Activated CD4-positive, alpha-beta T cell treated with anti-CD3 and anti-CD28 coated beads, Interleukin-2, amount 50 U/mL, for 48 hours (primary cell): Measurements from ENCODE around the gene PLEKHH1.
"Not testable (repeated sequence)": the region's sequence is repeated elsewhere in the genome, so short reads cannot be mapped to it uniquely, and the experiment has no call there.

Source experiments
- DNase-seq, 2 experiments: peaks; one replicate each; pipeline ENCODE4 v3.0.0-alpha.2; 2020

The PLEKHH1 gene

GRCh38 chr14:67589204-67589770, 56.2 kb downstream of the PLEKHH1 start:
- DNase-seq: no peak

GRCh38 chr14:67593650-67594049, 60.6 kb downstream of the PLEKHH1 start:
- not testable (repeated sequence) for DNase-seq

DNA sequence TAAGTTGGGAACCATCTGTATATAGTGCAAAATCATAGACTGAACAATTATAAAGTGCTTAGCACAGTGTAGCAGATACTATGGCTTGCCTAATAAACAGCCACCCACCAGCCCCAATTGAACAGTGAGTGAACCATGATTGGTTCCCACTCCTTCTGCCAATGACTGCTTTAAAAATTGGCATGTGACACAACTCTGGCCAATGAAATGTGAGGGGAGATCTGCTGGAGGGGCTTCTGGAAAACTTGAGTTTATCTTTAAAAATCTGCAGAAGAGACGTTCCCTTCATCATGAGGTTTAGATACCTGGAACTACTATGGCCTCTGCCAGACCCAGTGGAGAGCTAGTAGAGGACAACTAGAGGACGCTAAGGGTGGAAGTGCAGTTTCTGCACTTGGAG, 62.3 kb downstream of the PLEKHH1 start:
- no peak for DNase-seq

- peak; percentile 96 for DNase-seq
Observed at GRCh38 chr14:67599698-67600561, 66.8 kb downstream of the PLEKHH1 start, which contains the start of gene PIGH. Gene PIGH (minus strand): TSS chr14:67600268. CDS start chr14:67600203, 65 bp downstream.

GRCh38 chr14:67600562-67600974, 67.5 kb downstream of the PLEKHH1 start:
- DNase-seq: not testable (repeated sequence)

DNA sequence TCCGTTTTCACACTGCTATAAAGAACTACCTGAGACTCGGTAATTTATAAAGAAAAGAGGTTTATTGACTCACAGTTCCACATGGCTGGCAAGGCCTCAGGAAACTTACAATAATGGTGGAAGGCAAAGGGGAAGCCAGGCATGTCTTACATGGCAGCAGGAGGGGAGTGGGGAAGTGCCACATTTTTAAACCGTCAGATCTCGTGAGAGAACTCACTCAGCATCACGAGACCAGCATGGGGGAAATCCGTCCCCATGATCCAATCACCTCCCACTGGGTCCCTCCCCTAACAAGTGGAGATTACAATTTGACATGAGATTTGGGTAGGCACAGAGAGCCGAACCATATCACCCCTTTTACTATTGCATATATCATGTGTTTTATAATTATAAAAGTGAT, 69.0 kb downstream of the PLEKHH1 start:
- no peak for DNase-seq

DNA sequence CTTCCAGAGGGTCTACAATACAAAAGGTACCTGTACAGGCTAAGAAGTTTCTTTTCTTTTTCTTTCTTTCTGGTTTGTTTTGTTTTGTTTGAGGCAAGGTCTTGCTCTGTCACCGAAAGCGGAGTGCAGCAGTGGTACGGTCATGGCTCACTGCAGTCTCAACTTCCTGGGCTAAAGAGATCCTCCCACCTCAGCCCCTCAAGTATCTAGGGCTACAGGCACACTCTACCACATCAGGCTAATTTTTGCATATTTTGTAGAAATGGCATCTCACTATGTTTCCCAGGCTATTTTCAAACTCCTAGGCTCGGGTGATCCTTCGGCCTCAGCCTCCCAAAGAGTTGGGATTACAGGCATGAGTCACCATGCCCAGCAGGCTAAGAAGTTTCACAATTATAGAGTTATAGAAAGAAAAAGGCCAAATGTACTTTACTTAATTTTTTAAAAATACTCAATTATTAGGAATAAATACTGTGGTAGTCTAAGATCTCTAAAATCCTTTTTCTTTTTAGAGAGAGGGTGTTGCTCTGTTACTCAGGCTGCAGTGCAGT, 70.0 kb downstream of the PLEKHH1 start:
- no peak for DNase-seq

DNA sequence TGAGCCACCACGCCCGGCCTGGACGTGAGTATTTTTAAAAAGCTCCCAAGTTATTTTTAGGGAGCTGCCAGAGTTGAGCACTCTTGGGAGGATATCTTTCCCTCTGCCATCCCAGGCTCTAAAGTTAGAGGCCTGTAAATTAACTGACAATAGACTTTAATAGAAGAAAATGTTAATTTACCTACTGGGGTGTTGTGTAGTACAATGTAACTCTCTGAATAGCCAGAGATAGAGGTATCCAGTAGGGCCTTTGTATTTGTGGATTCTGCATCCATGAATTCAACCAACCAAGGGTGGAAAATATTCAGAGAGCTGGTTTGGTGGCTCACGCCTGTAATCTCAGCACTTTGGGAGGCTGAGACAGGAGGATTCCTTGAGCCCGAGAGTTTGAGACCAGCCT, 74.6 kb downstream of the PLEKHH1 start:
- DNase-seq: no peak

DNA sequence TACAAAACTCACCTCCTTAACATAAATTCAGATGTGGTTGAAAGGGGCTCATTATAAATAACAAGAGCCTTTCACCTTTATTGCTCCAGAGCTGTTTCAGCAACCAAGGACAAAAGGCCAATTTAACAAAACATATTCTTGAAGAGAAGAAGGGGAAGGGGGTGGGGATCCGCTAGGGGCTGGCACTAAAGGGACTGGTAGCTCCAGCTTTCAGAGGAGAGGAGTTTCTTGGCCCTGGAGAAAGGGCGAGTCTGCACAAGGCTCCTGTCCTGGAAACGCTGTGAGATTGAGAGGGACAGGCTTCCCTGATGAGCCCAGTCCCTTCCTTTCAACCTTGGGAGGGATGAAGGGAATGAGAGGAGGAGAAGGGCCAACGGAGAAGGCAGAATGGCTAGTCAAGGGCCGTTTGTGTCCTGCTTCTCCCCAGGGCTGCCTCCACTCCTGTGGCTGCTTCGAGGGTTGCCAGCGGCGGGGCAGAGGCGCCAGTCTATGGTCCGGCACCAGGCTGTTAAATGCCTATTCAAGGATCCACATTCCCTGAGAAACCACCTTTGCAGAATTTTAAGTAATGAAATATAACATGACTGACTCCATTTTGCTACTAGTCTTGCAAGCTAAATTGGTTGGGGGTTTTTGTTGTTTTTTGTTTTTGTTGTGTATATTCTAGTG, 76.7 kb downstream of the PLEKHH1 start:
- no peak for DNase-seq

DNA sequence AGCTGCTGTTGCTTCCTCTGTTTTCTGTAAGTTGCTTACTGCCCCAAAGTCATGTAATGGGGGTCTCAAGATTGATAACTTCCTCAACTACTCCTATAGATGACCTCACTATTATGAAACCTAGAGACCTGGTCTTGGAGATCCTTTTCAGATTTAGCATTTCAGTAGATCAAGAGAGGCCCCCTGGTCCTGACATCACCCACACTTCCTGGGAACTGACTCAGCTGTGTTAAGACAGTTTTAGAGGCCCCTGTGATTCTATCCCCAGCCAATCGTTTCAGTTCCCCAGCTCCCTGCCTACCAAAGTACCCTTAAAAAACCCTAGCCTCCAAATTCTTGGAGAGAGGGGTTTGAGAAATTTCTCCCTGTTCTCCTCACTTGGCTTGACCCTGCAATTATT, 77.4 kb downstream of the PLEKHH1 start:
- DNase-seq: no peak

- no peak for DNase-seq
Observed at GRCh38 chr14:67618617-67619063, 85.5 kb downstream of the PLEKHH1 start.

DNA sequence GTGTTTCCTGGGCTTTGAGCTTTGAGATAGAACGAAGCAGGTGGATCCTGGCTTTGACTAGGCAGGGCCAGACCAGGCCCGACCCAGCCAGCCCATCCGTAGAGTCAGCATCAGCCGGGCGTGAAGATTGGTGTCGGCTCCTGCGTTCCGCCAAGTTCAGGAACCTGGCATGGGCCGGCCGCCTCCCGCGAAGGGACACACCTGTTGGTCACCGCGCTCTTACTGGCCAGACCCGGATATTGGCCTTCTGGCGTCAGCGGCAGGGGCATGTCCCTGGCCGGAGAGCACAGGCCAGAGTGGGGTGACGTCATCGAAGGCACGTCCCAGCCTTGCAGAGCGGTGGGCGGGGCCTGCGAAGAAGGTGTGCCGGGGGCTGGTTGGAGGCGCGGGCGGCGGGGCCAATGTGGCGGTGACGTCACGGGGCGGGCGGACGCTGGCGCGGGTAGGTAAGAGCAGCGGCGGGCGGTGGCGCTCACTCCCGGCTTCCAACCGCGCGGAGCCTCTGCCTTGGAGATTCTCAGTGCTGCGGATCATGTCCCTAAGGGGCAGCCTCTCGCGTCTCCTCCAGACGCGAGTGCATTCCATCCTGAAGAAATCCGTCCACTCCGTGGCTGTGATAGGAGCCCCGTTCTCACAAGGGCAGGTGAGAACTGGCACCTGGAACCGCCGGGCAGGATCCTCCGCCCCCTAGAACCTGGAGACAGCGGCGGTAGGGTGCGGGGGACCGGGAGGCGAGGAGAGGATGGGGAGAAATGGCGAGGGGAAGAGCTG, 86.5 kb downstream of the PLEKHH1 start, which contains the start of gene ARG2:
Gene ARG2, plus strand, starts transcription at position 475 of the 771 bp plus-strand sequence. Its CDS starts 58 bp downstream, at position 533.
- DNase-seq: peak; percentile 98

DNA sequence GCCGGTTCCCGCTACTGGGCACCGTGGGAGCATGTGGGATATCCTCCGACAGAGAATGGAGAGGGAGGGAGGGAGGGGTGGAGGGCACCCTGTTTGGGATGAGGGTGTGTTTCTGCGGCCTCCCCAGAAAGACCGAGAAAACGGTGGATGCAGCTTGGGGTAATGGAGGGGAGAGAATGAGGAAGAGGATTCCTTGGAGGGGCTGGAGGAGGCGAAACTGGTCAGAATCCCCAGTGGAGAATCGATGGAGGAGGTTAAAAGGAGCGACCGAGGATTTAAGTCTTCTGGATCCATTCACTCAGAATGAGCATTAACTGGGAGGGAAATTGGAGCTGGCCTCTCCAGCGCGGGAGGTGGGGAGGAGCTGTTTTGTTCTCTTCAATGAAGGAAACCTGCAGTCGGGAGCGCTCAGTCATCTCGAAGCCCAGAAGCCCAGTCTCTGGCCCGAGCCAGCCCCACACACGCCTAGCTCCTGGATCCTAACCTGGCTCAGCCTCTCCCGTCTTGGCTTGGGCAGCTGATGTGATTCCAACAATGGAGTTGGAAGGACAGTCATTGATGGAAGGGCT, 87.2 kb downstream of the PLEKHH1 start:
- peak in 1 of 2 experiments; percentile 18 for DNase-seq

GRCh38 chr14:67622675-67623074, 89.6 kb downstream of the PLEKHH1 start:
- no peak for DNase-seq

- DNase-seq: no peak
Observed at GRCh38 chr14:67623114-67623513, 90.0 kb downstream of the PLEKHH1 start.

GRCh38 chr14:67626131-67626530, 93.0 kb downstream of the PLEKHH1 start:
- DNase-seq: not testable (repeated sequence)

DNA sequence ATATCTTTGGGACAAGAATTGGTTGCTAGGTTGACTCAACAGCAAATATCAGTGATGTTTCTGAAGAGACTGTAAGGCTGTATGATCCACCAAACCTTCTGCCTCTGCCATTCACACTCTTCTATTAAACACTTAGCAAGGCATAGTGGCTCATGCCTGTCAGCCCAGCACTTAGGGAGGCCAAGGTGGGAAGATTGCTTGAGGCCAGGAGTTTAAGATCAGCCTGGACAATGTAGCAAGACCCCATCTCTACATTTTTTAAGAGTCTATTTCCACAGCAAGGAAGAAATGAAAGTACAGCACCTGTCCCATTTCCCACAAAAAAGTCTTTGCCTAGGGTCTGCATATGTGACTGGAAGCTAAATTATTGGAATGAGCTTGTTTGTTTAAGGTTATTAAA, 94.4 kb downstream of the PLEKHH1 start:
- no peak for DNase-seq

GRCh38 chr14:67630186-67630585, 97.1 kb downstream of the PLEKHH1 start:
- DNase-seq: no peak

- DNase-seq: no peak
Observed at GRCh38 chr14:67630938-67631337, 97.8 kb downstream of the PLEKHH1 start.

- no peak for DNase-seq
Observed at GRCh38 chr14:67633451-67634147, 100.5 kb downstream of the PLEKHH1 start.

DNA sequence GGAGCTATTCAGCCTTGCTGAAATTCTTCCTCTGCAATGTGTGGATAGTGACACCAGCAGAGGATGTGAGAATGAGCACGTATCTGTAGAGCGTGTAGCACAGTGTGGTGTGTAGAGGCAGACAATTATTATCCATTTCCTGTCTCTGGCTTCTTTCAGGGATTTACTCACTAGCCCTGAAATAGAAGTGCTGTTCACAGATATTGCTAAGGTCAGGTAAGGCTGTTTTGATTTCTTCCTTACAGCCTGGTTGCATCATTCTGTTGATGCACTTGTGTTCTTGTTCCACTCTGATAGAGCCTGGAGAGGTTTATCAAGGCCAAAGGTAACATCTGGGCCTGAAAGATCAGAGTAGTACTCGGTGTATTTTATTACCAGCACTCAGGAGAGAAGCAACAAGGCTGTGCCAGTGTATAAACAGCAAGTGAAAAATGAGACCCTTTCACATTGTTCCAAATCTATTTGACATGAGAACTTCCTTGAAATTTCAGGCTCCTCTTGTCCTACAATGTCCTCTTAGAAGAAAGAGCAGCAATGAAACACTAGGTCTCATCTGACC, 103.3 kb downstream of the PLEKHH1 start:
- no peak for DNase-seq
